NCI-H345 treated with DMSO at 0.1 percent for 48 hours (cell line): ENCODE data around the gene TSPAN7.

Experiments
- DNase-seq: peaks from one replicate; lab custom pipeline; 2025; ENCODE audit not compliant: unreplicated experiment; lab: John Stamatoyannopoulos, UW

Gene TSPAN7, protein sequence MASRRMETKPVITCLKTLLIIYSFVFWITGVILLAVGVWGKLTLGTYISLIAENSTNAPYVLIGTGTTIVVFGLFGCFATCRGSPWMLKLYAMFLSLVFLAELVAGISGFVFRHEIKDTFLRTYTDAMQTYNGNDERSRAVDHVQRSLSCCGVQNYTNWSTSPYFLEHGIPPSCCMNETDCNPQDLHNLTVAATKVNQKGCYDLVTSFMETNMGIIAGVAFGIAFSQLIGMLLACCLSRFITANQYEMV

DNA sequence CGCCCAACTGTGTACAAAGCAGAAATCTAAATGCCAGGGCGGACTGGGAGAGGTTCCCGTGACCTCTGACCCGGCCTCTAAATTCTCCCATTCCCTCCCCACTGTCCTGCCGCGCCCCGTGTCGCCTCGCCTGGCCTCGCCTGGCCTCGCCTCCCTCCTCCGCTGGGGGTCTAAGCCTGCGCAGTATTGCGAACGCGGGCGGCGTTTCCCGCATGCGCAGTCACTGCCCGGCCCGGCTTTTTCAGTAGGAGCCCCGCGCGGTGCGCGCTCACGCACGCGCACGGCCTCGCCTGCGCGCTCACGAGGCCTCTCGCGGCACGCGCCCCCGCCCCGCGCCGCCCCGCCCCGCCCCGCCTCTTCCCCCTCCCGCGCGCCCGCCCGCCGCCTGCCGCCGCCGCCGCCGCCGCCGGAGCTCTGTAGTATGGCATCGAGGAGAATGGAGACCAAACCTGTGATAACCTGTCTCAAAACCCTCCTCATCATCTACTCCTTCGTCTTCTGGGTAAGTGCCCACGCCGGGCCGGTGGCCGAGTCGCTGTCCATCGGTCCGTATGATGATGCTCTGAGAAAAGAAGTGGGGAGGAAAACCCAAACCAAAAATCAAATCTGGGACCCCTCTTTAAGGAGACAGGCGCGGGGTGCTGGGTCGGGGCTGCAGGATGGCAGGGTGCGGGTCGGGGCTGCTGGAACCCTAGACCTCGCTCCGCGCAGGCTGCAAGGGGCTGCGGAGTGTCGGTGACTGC, at the start of gene TSPAN7:
Gene TSPAN7, plus strand, starts transcription at position 417 of the 743 bp plus-strand sequence. Its CDS starts 5 bp downstream, at position 422.
- peak; percentile 54 for DNase-seq

DNA sequence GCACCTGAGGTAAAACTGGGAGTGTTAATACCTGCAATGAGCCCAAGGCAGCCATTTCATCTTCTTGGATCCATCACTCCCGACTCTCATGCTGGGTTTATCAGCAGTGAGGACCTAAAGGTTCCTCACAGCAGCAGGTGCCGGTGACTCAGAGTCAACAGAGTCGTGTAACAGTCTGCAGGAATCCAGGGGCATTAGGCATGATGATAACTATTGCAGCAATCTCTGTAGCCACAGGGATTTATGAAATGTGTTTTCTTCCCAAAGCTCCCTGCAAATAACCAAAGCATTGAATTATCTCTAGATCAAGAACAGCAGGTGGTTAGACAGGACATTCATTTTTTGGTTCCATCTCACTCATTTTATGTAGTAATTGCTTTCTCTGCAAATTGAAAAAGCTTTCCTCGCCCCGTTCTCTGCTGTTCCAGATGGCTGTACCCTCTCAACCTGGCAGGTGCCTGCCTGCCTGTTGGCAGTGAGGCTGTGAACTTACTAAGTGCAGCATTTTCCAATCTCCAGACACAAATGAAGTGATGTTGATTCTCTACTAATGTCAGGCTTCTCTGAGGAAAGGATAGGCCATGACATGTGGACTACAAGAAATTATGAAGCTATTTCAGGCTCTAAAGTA, 48.1 kb upstream of the TSPAN7 start:
- no peak for DNase-seq

DNA sequence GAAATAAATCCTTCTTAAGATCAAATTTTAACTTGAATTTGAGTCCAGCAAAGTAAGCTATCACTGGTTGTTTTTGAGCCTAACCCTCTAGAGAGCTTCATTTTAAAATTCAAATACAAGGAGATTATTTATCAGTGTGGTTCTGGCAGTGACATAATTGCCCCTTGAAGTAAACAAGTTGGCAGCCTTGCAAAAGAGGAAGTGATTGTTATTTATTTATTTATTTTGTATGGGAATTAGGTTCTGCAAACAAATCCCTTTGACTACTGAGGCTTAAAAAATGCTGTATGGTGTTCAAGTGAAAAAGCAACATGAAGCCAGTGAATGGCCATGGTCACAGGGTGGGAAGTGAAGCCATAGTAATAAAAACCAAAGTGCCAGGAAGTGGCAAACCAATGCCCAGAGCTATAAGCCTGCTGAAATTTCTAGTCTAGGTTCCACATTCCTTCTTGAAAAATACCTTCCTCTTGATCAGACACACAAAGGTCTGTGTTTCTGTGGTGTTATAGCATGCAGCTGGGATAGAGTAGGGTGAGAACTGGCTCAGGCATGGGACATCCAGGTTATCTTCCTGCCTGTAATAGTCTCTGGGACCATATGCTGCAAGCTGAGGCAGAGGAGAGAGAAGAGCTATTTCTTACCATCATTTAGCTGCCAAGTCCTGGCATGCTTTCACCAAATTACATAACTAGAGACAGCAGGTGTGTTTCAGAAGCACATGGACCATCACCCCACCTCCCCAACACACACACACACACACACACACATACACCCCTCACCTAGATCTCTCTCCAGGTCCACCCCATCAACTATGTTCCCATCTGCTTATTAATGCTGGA, 47.1 kb upstream of the TSPAN7 start:
- no peak for DNase-seq

DNA sequence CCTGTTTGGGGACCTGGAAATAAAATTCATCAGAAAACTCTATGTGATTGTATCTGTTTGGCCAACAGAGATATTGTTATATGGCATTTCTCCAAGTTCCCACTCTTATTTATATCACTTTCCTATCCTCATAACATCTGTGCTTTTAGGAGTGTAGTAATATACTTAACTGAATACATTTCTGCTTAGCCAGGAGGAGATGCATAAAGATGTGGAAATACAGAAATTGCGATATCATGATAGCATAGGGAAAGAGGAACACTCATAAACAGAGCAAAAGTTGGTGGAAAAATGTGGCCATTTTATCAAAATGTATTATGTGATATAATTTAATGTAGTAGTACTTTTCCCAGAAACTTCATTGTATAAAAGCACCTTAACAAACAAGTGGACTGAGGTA, 46.1 kb upstream of the TSPAN7 start:
- no peak for DNase-seq

DNA sequence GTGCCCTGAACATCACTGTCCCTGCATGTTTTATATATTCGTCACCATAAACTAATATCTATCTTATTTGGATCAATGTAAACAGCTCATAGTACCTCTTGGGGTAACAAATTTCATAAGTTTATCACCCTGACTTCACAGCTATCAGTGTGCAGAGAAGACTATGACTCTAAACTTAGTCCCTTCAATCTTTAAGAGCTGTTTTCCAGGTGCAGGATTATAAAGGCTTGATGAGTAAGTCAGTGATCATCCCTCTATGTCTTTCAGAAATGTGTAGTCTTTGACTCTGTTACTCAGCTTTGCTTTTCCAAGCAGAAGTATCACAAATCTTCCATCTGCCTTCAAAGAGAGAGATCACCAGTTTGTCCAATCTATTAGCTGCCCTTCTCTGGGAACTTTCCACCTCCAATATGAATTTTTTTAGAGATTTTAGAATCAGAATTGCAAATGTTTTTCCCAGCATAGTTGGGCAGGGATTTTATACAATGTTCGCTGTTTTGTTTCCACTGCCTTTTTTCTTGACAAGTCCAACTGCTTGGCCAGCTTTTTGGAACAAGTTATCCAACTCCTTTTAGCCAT, 45.1 kb upstream of the TSPAN7 start:
- DNase-seq: no peak

DNA sequence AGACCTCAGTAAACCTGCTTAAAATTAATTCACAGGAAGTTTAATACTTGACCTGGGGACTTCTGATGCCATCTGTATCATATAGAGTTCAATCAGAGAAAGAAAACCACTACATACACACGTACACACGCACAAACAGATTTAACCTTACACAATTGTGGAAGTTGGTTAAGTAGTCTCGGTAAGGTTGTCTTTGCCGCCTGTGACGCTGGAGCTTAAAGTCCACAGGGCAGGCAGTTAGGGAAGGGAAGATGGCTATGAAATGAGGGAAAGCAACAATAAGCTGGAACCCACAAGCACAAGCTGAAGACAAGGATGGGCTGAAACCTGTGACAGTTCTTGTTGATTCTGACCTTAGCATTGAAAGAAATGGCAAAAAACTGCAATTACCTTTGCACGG, 41.7 kb upstream of the TSPAN7 start:
- no peak for DNase-seq

DNA sequence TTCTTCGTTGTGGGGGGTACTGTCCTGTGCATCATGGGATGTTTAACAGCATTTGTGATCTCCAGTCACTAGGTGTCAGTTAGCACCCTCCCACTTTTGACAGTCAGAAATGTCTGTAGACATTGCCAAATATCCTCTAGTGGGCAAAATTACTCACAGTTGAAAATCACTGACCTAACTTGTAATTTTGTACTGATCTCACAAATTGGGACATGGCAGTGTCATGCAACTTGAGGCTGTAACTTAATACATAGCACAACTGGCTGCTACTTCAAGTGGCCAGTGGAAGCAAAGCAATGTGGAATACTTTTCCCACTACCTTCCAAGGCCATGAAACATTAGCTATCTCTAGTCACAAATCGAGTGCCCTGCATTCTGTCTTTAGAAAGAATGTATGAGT, 23.2 kb upstream of the TSPAN7 start:
- DNase-seq: no peak

DNA sequence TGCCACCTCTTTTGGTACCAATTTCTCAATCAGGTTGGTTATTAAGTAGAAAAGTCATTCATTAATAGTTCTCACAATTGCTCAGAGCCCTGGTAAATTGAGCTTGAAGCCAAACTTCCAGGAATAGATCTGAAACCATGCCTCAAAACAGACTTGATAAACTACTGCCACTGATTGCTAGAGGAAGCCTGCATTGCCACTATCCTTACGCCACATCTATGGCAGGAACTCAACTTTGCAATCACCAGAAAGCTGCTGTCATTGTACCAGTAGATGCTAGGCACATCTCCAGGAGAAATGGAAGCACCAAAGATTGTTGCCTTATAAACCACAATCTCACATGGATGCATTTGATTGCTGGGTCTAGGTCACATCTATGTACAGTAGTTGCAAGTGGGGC, 21.6 kb upstream of the TSPAN7 start:
- no peak for DNase-seq

DNA sequence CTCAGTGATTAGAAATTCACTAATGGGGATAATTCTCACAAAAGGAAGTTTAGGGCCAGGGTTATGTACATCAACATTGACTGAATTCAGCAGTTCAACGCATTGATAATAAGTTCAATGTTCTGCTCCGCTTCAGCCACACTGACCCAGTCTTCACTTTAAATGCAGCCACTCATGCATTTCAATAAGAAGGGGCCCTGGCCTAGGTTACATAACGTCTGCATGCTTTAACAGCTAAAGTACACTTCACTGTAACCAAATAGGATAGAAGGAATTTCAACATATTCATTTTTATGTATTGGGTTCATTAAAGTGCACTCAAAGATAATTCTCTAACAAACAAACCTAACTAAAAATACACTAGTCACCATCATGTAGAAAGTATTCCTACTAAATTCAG, 12.8 kb upstream of the TSPAN7 start:
- no peak for DNase-seq

DNA sequence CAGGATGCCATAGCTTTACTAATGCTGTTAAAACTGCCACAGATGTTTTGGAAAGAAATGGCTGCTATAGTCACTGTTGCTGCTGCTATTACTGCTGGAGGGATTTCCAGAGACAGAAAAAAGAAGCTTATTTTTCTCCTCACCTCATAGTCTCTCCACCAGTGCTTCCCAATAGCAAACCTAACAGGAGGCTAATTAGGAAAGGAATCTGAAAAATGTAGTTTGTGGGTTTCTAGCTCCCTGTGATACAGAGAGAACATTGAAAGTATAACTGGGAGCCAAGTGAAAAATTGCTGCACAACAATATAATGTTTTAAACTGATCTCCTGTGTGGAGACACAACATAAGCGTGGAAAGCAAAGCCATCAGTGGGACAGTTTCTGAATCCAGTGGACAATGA, 8.6 kb upstream of the TSPAN7 start:
- no peak for DNase-seq

DNA sequence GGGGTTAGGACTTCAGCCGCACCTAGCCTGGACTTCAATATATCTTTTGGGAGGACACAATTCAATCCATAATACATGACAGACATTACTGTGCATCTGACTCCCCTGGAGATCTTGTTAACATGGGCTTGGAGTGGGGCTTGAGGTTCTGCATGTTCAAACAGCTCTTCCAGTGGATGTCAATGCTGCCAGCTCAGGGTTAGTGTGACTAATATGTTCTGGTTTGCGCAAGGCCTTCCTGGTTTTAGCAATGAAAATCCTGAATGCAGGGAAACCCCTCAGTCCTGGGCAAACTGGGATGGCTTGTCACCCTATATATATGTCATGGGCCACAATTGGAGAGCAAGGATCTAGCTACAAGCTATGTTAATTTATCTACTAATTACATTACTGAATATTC, 2.7 kb upstream of the TSPAN7 start:
- DNase-seq: no peak

DNA sequence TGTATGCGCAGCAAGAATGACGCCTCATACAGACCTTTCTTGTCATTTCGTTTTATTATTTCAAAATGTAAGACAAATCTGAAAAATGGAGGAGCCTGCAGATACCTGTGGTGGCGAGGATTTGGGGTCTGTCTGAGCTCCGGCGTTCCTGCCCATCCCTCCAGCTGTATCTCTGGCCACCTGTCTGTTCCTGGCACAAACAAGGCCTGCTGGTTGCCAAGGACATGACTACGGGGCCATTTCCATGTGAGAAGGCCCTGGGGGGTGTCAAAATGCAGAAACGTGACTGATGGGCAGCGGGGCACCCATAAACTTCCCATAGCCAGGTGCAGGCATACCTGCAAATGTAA, 591 bp upstream of the TSPAN7 start:
- DNase-seq: no peak

DNA sequence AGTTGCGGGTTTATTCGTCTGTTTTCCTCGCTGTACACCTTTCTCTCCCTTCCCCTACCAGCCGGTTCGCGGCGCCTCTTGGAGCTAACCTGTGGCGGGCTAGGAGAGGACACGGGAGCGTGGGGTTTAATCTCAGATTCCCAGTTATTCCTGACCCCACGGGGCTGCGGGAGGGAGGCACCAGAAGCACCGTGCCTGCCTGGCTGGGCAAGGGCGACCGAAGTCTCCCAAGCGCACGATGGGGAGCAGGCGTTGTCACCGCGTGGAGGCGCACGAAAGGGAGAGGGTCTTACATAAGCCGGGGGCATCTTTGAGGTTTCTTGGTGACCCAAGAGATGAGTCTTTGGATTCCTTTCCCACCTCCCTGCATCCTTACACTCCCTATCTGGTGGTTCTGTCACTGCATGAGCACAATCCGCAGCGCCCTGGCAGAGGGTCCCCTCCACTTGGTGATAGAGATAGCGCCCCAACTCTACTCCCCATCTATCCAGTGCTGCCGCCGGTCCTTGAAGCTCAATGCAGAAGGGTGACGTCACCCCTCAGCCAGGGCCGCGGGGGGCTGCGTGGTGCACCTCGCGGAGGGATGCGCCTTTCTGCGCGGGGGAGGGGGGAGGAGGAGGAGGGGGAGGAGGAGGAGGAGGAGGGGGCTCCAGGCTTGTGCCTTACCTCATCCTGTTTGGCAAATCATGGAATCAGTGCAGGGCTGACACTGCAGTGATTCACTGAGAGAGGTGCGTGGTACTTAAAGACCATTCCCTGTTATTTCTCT, 793 bp downstream of the TSPAN7 start:
- no peak for DNase-seq

DNA sequence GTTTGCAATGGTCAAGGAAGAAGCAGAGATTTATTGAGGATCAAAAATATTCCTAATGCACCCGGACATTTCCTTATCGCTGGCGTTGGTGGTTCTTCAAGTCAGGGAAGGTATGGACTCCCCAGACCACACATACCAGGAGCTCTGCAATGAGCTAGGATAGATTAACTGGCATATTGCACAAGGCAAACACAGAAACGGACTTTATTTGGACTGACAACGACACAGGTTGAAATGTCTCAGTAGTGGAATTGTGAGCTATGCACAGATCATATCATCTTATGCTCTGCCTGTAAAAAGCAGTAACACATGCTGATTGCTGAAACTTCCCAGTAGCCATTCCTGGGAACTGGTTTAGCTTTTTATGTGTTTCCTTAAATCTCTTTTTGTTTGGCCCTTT, 1.7 kb downstream of the TSPAN7 start:
- no peak for DNase-seq

DNA sequence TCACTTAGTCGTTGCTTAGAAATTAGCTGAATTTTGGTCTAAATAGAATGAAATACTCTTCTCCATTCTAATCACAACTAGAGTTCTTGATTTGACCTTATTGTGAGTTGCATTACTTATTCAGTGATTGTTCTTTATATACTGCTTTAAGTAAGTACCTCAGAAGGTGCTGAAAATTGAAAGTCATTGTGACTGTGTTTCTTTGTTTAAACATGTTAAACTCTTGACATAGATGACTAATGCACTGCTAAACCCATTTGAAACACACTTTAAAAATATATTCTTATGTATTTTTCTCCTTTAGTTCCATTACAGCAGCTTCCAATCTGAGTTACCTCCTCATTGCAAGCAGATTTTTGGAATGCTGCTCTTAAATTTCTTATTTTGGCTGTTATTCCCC, 9.1 kb downstream of the TSPAN7 start:
- DNase-seq: no peak

DNA sequence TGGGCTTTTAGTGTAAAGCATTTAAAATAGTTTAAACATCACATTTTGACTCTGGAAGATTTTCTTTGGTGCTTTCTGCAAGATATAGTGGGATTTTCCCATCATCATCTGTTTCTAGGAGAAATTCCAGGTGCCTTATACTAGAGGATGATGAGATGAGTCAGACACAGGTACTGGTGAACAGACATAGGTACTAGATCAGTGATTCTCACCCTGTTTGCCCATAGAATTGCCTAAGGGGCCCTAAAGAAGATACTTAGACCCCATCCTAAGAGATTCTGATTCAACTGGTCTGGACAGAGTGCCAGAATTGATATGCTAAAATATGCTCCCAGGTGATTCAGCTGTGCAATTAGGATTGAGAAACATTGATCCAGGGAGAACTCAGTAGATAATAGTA, 9.7 kb downstream of the TSPAN7 start:
- no peak for DNase-seq

DNA sequence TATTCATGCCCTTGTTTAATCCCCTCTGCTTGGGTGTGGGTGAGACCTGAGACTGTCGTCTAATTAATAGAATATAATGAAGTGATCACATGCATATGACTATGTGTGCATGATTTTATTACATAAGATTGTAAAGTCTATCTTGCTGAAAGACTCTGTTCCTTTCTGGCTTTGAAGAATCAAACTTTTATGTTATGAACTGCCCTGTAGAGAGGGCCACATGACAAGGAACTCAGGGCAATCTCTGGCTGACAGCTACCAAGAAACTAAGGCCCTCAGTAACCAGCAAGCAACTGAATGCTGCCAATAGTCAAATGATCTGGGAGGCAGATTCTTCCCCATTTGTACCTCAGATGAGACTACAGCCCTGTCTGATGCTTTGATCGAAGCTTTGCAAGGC, 13.5 kb downstream of the TSPAN7 start:
- DNase-seq: no peak

DNA sequence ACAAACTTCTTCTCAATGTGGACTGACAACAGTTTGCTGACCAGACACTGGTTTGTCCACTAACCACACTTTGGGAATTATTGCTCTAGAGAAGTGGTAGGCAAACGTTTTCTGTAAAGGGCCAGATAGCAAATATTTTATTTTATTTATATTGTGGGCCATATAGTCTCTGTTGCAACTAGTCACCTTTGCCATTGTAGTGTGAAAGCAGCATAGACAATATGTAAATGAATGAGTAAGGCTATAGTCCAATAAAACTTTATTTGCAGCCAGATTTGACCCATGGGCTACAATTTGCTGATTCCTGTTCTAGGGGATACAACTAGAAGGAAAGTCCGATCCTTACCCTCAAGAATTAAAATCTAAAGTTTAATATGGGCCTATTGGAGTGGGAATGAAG, 14.5 kb downstream of the TSPAN7 start:
- no peak for DNase-seq

DNA sequence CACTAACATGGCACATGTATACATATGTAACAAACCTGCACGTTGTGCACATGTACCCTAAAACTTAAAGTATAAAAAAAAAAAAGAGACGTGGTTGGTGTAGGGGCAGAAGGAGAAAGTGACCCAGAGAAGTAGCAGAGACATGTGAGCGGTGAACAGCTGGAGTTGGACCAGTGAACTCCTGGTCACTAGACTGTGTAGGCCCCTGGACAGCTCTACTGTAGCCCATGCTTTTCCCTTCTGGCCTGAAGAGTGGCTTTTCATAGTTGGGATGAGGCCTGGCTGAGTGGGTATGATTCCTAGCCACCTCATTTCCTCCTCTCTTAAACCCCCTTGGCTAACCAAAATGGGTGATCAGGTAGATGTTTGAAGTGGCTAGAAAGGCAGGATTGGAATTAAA, 16.4 kb downstream of the TSPAN7 start:
- DNase-seq: no peak

DNA sequence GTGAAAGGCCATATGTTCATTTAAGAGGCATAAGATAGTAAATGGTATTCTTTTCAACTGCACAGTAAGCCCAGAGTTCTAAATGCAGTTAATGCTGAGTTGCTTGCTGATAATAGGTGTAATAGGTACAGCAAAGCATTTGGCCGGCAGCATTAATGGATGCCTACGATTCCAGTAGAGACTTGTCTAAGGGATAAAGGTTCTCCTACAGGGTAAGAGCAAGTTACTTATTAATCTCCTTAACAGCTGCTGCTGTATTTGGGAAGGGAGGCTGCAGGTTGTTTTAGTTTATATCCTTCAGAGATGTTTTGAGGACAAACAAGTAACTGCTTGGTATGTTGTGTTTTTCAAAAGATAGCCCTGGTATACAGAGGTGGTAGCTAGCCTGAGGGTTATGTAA, 16.8 kb downstream of the TSPAN7 start:
- DNase-seq: no peak

DNA sequence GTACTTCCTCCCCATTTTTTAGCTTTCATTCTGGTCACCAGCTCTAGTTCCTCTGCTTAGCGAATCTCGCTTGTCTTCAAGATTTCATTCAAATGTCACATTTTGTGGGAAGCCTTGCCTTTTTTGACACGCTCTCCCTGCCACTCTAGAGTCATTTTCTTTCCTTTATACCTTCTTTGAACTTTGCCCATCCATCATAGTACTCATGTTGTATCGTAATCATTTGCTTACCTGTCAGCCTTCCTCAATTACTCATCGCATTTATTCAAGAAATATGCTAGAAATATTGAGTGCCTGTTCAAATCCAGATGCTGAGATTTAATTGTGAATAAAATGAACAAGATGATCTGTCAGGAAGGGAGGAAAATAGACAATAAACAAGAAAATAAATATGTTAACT, 21.8 kb downstream of the TSPAN7 start:
- no peak for DNase-seq
